ENCODE measurements around the gene DR1. TPM values are rescaled to one million over a fixed set of nuclear protein-coding genes. Genes with fewer than 3 reads are reported as not detected.
A peak's percentile ranks its signal among the peaks of the same experiment; 100 is the strongest.

Gene DR1
- total RNA-seq, 2 donors from 2014 or later = 44.3 to 56.4 TPM

- no peak for DNase-seq
- H3K4me1 ChIP-seq (ENCODE audit: control insufficient read depth, insufficient read depth, low read length) = no peaks in the 10 kb centered on the region
- no peak overlapping the region for H3K27ac Mint-ChIP-seq
- no peak for TF ChIP-seq CTCF (conservative IDR thresholded peaks at IDR 0.05)
- H3K9me3 Mint-ChIP-seq = no peaks in the 10 kb centered on the region
- peaks cover 5% of the 10 kb centered on the region for H3K4me1 Mint-ChIP-seq
- 93 to 96% methylated on average over 3 of the region's 3 CpGs for WGBS, 2 experiments (ENCODE audit: insufficient coverage in 1 of 2, insufficient read length in 1 of 2)
- no peak overlapping the region for H3K9ac ChIP-seq (ENCODE audit: extremely low read depth, low read length, poor library complexity, severe bottlenecking)
- H3K9me3 ChIP-seq (ENCODE audit: control insufficient read depth, low read length) = no peaks in the 10 kb centered on the region
- H3K4me3 Mint-ChIP-seq = no peak overlapping the region
- H3K27me3 Mint-ChIP-seq (ENCODE audit: insufficient read depth) = no peaks in the 10 kb centered on the region
- no peak overlapping the region for H3K27ac ChIP-seq (ENCODE audit: low read depth, low read length)
- H3K36me3 ChIP-seq (ENCODE audit: control insufficient read depth, insufficient read depth, low read length) = no peaks in the 10 kb centered on the region
- no peak overlapping the region for H3K4me3 ChIP-seq (ENCODE audit: low read length)
- no peaks in the 10 kb centered on the region for H3K27me3 ChIP-seq (ENCODE audit: control insufficient read depth, insufficient read depth, low read length, poor library complexity, severe bottlenecking)
- H3K36me3 Mint-ChIP-seq (ENCODE audit: low read depth) = peaks cover 3% of the 10 kb centered on the region
These were observed 15.1 kb upstream of the DR1 start for GRCh38 chr1:93330617-93331016.

GRCh38 chr1:93331412-93331811 lies 14.3 kb upstream of the DR1 start:
- H3K27ac Mint-ChIP-seq = no peak overlapping the region
- DNase-seq = no peak
- WGBS, 2 experiments (ENCODE audit: insufficient coverage in 1 of 2, insufficient read length in 1 of 2) = 84 to 100% methylated on average over 1 of the region's 2 CpGs
- Histone ChIP-seq H3K9ac (ENCODE audit: extremely low read depth, low read length, poor library complexity, severe bottlenecking) (no peak overlapping the region), H3K27me3 (ENCODE audit: control insufficient read depth, insufficient read depth, low read length, poor library complexity, severe bottlenecking) (no peaks in the 10 kb centered on the region), H3K27ac (ENCODE audit: low read depth, low read length) (peak overlapping the region; percentile 6), H3K36me3 (ENCODE audit: control insufficient read depth, insufficient read depth, low read length) (no peaks in the 10 kb centered on the region), H3K9me3 (ENCODE audit: control insufficient read depth, low read length) (no peaks in the 10 kb centered on the region), H3K4me1 (ENCODE audit: control insufficient read depth, insufficient read depth, low read length) (no peaks in the 10 kb centered on the region), H3K4me3 (ENCODE audit: low read length) (no peak overlapping the region)
- TF ChIP-seq CTCF (conservative IDR thresholded peaks at IDR 0.05) = no peak
- H3K4me1 Mint-ChIP-seq = peaks cover 5% of the 10 kb centered on the region
- H3K9me3 Mint-ChIP-seq = no peaks in the 10 kb centered on the region
- H3K4me3 Mint-ChIP-seq = no peak overlapping the region
- peaks cover 3% of the 10 kb centered on the region for H3K36me3 Mint-ChIP-seq (ENCODE audit: low read depth)
- no peaks in the 10 kb centered on the region for H3K27me3 Mint-ChIP-seq (ENCODE audit: insufficient read depth)

- H3K9ac ChIP-seq (ENCODE audit: extremely low read depth, low read length, poor library complexity, severe bottlenecking) = no peak overlapping the region
- peaks cover 2% of the 10 kb centered on the region for H3K9me3 ChIP-seq (ENCODE audit: control insufficient read depth, low read length)
- Mint-ChIP-seq H3K36me3 (ENCODE audit: low read depth) (peaks cover 7% of the 10 kb centered on the region), H3K4me1 (peaks cover 5% of the 10 kb centered on the region), H3K4me3 (no peak overlapping the region), H3K27me3 (ENCODE audit: insufficient read depth) (no peaks in the 10 kb centered on the region), H3K9me3 (no peaks in the 10 kb centered on the region), H3K27ac (no peak overlapping the region)
- no peak for DNase-seq
- H3K27me3 ChIP-seq (ENCODE audit: control insufficient read depth, insufficient read depth, low read length, poor library complexity, severe bottlenecking) = no peaks in the 10 kb centered on the region
- WGBS, 2 experiments (ENCODE audit: insufficient coverage in 1 of 2, insufficient read length in 1 of 2) = 100% methylated on average over 1 of the region's 1 CpG; no CpG with 5 or more reads in 1 of the 2 experiments
- TF ChIP-seq CTCF (conservative IDR thresholded peaks at IDR 0.05) = no peak
- H3K4me1 ChIP-seq (ENCODE audit: control insufficient read depth, insufficient read depth, low read length) = no peaks in the 10 kb centered on the region
- no peak overlapping the region for H3K4me3 ChIP-seq (ENCODE audit: low read length)
- H3K27ac ChIP-seq (ENCODE audit: low read depth, low read length) = no peak overlapping the region
- H3K36me3 ChIP-seq (ENCODE audit: control insufficient read depth, insufficient read depth, low read length) = peaks cover 3% of the 10 kb centered on the region
These were observed 13.3 kb upstream of the DR1 start for GRCh38 chr1:93332368-93332767.

Data from endodermal cell (in vitro differentiated cells).